Measurements from ENCODE around the gene RAD51B. TPM values are rescaled to one million over a fixed set of nuclear protein-coding genes. Genes with fewer than 3 reads are reported as not detected.

The RAD51B gene
- polyA plus RNA-seq, 1 donor (not counting 4 experiments of a cell fraction or from before 2014, with no cell fraction given): 13.3 TPM

GRCh38 chr14:68587931-68588330 lies 768.4 kb downstream of the RAD51B start:
- H3K9ac ChIP-seq (ENCODE audit: control insufficient read depth, extremely low read depth, insufficient read depth, low read length): no peak overlapping the region
- H3K27ac ChIP-seq (ENCODE audit: control insufficient read depth, insufficient read depth, low read length): no peak overlapping the region
- no peak overlapping the region for H3K4me3 ChIP-seq (ENCODE audit: control insufficient read depth in 2 of 3, extremely low read depth in 1 of 3, insufficient read depth in 2 of 3, low read depth in 1 of 3, low read length in 3 of 3)
- H2AFZ ChIP-seq (ENCODE audit: control insufficient read depth, low read length): no peak overlapping the region
- no peak for TF ChIP-seq CTCF (optimal IDR thresholded peaks at IDR 0.05 in 1 of 3, IDR thresholded peaks at IDR 0.05 in 1 of 3, conservative IDR thresholded peaks at IDR 0.05 in 1 of 3; ENCODE audit: extremely low read depth in 1 of 3, insufficient read depth in 2 of 3, low read length in 3 of 3)
- no peak for TF ChIP-seq EZH2 (IDR thresholded peaks at IDR 0.05; ENCODE audit: low read length)
- no peaks in the 10 kb centered on the region for H3K9me1 ChIP-seq (ENCODE audit: control insufficient read depth, extremely low read depth, insufficient read depth, low read length)
- dilution Hi-C loops (cut with MboI; ENCODE audit: extremely low pct_ligation_motif_present, low sequenced_read_pairs): no loop called here
- no peaks in the 10 kb centered on the region for H3K9me3 ChIP-seq (ENCODE audit: control insufficient read depth, low read depth, low read length)
- peaks cover 20% of the 10 kb centered on the region for H3K4me1 ChIP-seq (ENCODE audit: control insufficient read depth, extremely low read depth, insufficient read depth, low read length)
- H3K36me3 ChIP-seq (ENCODE audit: control insufficient read depth in 2 of 2, extremely low read depth in 1 of 2, insufficient read depth in 2 of 2, low read length in 2 of 2): no peaks in the 10 kb centered on the region
- H3K4me2 ChIP-seq (ENCODE audit: control insufficient read depth, extremely low read depth, insufficient read depth, low read depth, low read length): no peak overlapping the region
- H3K27me3 ChIP-seq (ENCODE audit: control insufficient read depth, extremely low read depth, insufficient read depth, low read length): no peaks in the 10 kb centered on the region
- H3K79me2 ChIP-seq (ENCODE audit: control insufficient read depth, insufficient read depth, low read length): no peaks in the 10 kb centered on the region
- FAIRE-seq (no peak), DNase-seq (ENCODE audit: low read depth, low spot score) (no peak)
- no peaks in the 10 kb centered on the region for H4K20me1 ChIP-seq (ENCODE audit: control insufficient read depth, extremely low read depth, insufficient read depth, low read length)

- dilution Hi-C loops (cut with MboI; ENCODE audit: extremely low pct_ligation_motif_present, low sequenced_read_pairs): no loop called here
- no peak overlapping the region for H3K9ac ChIP-seq (ENCODE audit: control insufficient read depth, extremely low read depth, insufficient read depth, low read length)
- H3K9me3 ChIP-seq (ENCODE audit: control insufficient read depth, low read depth, low read length): no peaks in the 10 kb centered on the region
- H3K36me3 ChIP-seq (ENCODE audit: control insufficient read depth in 2 of 2, extremely low read depth in 1 of 2, insufficient read depth in 2 of 2, low read length in 2 of 2): no peaks in the 10 kb centered on the region
- no peak overlapping the region for H2AFZ ChIP-seq (ENCODE audit: control insufficient read depth, low read length)
- H3K79me2 ChIP-seq (ENCODE audit: control insufficient read depth, insufficient read depth, low read length): no peaks in the 10 kb centered on the region
- H3K27ac ChIP-seq (ENCODE audit: control insufficient read depth, insufficient read depth, low read length): no peak overlapping the region
- H3K4me3 ChIP-seq (ENCODE audit: control insufficient read depth in 2 of 3, extremely low read depth in 1 of 3, insufficient read depth in 2 of 3, low read depth in 1 of 3, low read length in 3 of 3): no peak overlapping the region
- H3K4me2 ChIP-seq (ENCODE audit: control insufficient read depth, extremely low read depth, insufficient read depth, low read depth, low read length): no peak overlapping the region
- H4K20me1 ChIP-seq (ENCODE audit: control insufficient read depth, extremely low read depth, insufficient read depth, low read length): no peaks in the 10 kb centered on the region
- no peaks in the 10 kb centered on the region for H3K27me3 ChIP-seq (ENCODE audit: control insufficient read depth, extremely low read depth, insufficient read depth, low read length)
- no peak for FAIRE-seq
- peaks cover 14% of the 10 kb centered on the region for H3K4me1 ChIP-seq (ENCODE audit: control insufficient read depth, extremely low read depth, insufficient read depth, low read length)
- TF ChIP-seq EZH2 (IDR thresholded peaks at IDR 0.05; ENCODE audit: low read length): no peak
- TF ChIP-seq CTCF (optimal IDR thresholded peaks at IDR 0.05 in 1 of 3, IDR thresholded peaks at IDR 0.05 in 1 of 3, conservative IDR thresholded peaks at IDR 0.05 in 1 of 3; ENCODE audit: extremely low read depth in 1 of 3, insufficient read depth in 2 of 3, low read length in 3 of 3): no peak
- DNase-seq (ENCODE audit: low read depth, low spot score): no peak
- no peaks in the 10 kb centered on the region for H3K9me1 ChIP-seq (ENCODE audit: control insufficient read depth, extremely low read depth, insufficient read depth, low read length)
These were observed 770.0 kb downstream of the RAD51B start for GRCh38 chr14:68589447-68590200.

Measured in keratinocyte (primary cell).